Transverse colon (tissue), 4 donors: ENCODE data around the gene LAMC1. TPM values are rescaled to one million over a fixed set of nuclear protein-coding genes. Genes with fewer than 3 reads are reported as not detected.
"Not testable (repeated sequence)": the region's sequence is repeated elsewhere in the genome, so short reads cannot be mapped to it uniquely, and the experiment has no call there.

ENCODE experiments used
- DNase-seq: peaks from one replicate; pipeline ENCODE4 v3.0.0-alpha.2; 2019
- H3K27ac ChIP-seq, 4 donors: fragments of 200-600 bp; sonication (generic); 2 replicates each; pipeline ENCODE4 v1.5.1; 2016 to 2018; ENCODE audit warnings: inconsistent platforms in 4 of 4
- H3K27me3 ChIP-seq: fragments of 200-600 bp; sonication (generic); 2 replicates; pipeline ENCODE4 v1.5.1; 2017; ENCODE audit warnings: inconsistent platforms
- H3K36me3 ChIP-seq, 4 donors: fragments of 200-600 bp; sonication (generic); 2 replicates each; pipeline ENCODE4 v1.5.1; 2017 to 2019; ENCODE audit warnings: inconsistent platforms in 4 of 4
- H3K4me1 ChIP-seq, 4 donors: fragments of 200-600 bp; sonication (generic); 2 replicates each; pipeline ENCODE4 v1.5.1; 2017 to 2020; ENCODE audit warnings: inconsistent platforms in 4 of 4
- H3K4me3 ChIP-seq, 4 donors: fragments of 200-600 bp; sonication (generic); 1 replicate in 1 of 4; 2 replicates in 3 of 4; pipeline versions ENCODE4 v1.5.1 to v1.6.1; 2017 to 2019; ENCODE audit warnings: inconsistent platforms in 4 of 4
- H3K9me3 ChIP-seq, 2 donors: fragments of 200-600 bp; sonication (generic); 2 replicates each; pipeline ENCODE4 v1.5.1; 2017 to 2019; ENCODE audit warnings: inconsistent platforms in 2 of 2
- EP300 ChIP-seq: sonication (generic); formaldehyde crosslinking; IDR thresholded peaks from one replicate; pipeline ENCODE4 v1.6.1; 2017; ENCODE audit warnings: antibody characterized with exemption, low read depth
- POLR2A ChIP-seq: fragments of 450-650 bp; IDR thresholded peaks from one replicate; pipeline ENCODE4 v1.6.1; 2016; ENCODE audit warnings: antibody characterized with exemption, mild to moderate bottlenecking, moderate library complexity
- POLR2AphosphoS5 ChIP-seq, 3 donors: sonication (generic); formaldehyde crosslinking; IDR thresholded peaks; one replicate each; pipeline ENCODE4 v1.6.1; 2016; ENCODE audit warnings: antibody characterized with exemption in 3 of 3
- WGBS, 2 donors: methylation state at CpG; one replicate each; pipeline ENCODE4 v1.1.5; 2018; ENCODE audit warnings: low coverage in 1 of 2; 5-methylcytosine and 5-hydroxymethylcytosine counted together
- in situ Hi-C, 4 donors: fragments of 200-750 bp; cut with MboI; loops; one replicate each; pipeline versions ENCODE4 v1.15.0 to v1.15.1; 2017; ENCODE audit warnings: low sequenced_read_pairs in 3 of 4, low pct_ligation_motif_present in 1 of 4, low pct_unique_long_range_greater_than_20kb in 1 of 4
- intact Hi-C: fragments of 100-400 bp; cut with DNase I; formaldehyde crosslinking; loops from one replicate; pipeline ENCODE4 v1.15.1; 2023; ENCODE audit warnings: low total_unique reads
- total RNA-seq, 4 donors: library from RNA; depleted of rRNA; stranded (reverse); fragments of >200 nt; gene quantifications; one replicate each; pipeline ENCODE4 v1.1.0, GENCODE V29; 2016
- TF ChIP-seq, protein P1 (sequence below), 5 experiments: fragments of 200-600 bp in 3 of 5; fragments of 450-650 bp in 2 of 5; sonication (generic) in 3 of 5; IDR thresholded peaks; 1 replicate in 2 of 5; 2 replicates in 3 of 5; pipeline ENCODE4 v1.5.1; 2016 to 2017; ENCODE audit warnings: antibody characterized with exemption in 5 of 5, inconsistent platforms in 3 of 5, mild to moderate bottlenecking in 2 of 5, moderate library complexity in 1 of 5

LAMC1 gene
- total RNA-seq, 4 donors from 2014 or later: 77.7 to 633 (median 138) TPM

GRCh38 chr1:183063349-183063748 lies 40.1 kb downstream of the LAMC1 start:
- Histone ChIP-seq H3K4me3 (no peak overlapping the region), H3K36me3 (no peaks in the 10 kb centered on the region), H3K27ac (no peak overlapping the region), H3K9me3 (no peaks in the 10 kb centered on the region), H3K27me3 (no peaks in the 10 kb centered on the region), H3K4me1 (peaks cover 6 to 29% (median 18%) of the 10 kb centered on the region in 4 donors)
- intact Hi-C loops: no loop called here
- no peak for DNase-seq
- TF ChIP-seq POLR2AphosphoS5 (IDR thresholded peaks at IDR 0.05): no peak
- no peak for TF ChIP-seq POLR2A
- TF ChIP-seq EP300: no peak
- TF ChIP-seq, protein P1, sequence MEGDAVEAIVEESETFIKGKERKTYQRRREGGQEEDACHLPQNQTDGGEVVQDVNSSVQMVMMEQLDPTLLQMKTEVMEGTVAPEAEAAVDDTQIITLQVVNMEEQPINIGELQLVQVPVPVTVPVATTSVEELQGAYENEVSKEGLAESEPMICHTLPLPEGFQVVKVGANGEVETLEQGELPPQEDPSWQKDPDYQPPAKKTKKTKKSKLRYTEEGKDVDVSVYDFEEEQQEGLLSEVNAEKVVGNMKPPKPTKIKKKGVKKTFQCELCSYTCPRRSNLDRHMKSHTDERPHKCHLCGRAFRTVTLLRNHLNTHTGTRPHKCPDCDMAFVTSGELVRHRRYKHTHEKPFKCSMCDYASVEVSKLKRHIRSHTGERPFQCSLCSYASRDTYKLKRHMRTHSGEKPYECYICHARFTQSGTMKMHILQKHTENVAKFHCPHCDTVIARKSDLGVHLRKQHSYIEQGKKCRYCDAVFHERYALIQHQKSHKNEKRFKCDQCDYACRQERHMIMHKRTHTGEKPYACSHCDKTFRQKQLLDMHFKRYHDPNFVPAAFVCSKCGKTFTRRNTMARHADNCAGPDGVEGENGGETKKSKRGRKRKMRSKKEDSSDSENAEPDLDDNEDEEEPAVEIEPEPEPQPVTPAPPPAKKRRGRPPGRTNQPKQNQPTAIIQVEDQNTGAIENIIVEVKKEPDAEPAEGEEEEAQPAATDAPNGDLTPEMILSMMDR (IDR thresholded peaks at IDR 0.05): no peak
- WGBS, 2 donors: 77 to 83% methylated on average over 1 of the region's 1 CpG
- in situ Hi-C loops: no loop called here

GRCh38 chr1:183065168-183065706 lies 42.0 kb downstream of the LAMC1 start:
- no peak overlapping the region for H3K4me3 ChIP-seq
- intact Hi-C loops: no loop called here
- peaks cover 0 to 23% (median 11%) of the 10 kb centered on the region in 4 donors for H3K4me1 ChIP-seq
- H3K36me3 ChIP-seq: no peaks in the 10 kb centered on the region
- in situ Hi-C loops: no loop called here
- no peak for DNase-seq
- no peaks in the 10 kb centered on the region for H3K9me3 ChIP-seq
- 92 to 93% methylated on average over 6 of the region's 6 CpGs for WGBS, 2 donors
- no peaks in the 10 kb centered on the region for H3K27me3 ChIP-seq
- no peak overlapping the region for H3K27ac ChIP-seq
- TF ChIP-seq POLR2A (no peak), POLR2AphosphoS5 (IDR thresholded peaks at IDR 0.05) (no peak)

GRCh38 chr1:183066432-183066831 lies 43.2 kb downstream of the LAMC1 start:
- 47 to 61% methylated on average over 2 of the region's 2 CpGs for WGBS, 2 donors
- in situ Hi-C loops, H3K4me3 ChIP-seq, DNase-seq, H3K27ac ChIP-seq, intact Hi-C loops, H3K27me3 ChIP-seq, H3K9me3 ChIP-seq, H3K36me3 ChIP-seq: not testable (repeated sequence)
- peaks cover 0 to 23% (median 11%) of the 10 kb centered on the region in 4 donors for H3K4me1 ChIP-seq

DNA sequence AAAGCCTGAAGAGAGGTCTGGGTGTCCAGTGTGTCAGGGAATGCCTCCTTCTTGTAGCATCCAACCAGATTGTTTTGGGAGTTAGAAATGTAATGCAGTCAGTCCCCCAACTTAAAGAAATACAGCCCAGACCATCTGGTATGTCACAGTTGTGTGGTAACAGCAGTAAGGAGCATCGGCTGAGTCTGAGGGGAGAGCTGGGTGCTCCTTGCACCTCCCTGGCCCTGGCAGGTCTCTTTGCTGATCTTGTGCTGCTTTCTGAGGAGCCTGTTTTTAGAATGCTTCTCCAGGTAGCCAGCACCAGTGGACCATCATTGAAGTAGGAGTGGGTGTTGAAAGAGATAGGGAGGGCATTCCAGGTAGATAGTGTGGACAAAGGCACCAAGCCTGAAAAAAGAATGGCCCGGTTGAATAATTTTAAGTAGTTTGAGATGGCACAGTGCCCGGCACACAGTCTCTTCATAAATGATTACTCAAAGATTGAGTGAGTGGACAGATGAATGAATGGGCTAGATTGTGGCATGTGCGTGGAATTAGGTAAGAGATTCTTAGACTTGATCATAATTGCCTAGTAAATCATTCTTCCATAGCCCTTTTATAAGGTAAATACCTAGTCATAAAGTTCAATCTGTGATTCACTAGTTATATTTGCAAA lies 46.5 kb downstream of the LAMC1 start:
- H3K36me3 ChIP-seq: no peaks in the 10 kb centered on the region
- peak overlapping the region in 1 of 4 donors; percentile 18 for H3K27ac ChIP-seq
- no peaks in the 10 kb centered on the region for H3K9me3 ChIP-seq
- H3K4me3 ChIP-seq: no peak overlapping the region
- no peak for DNase-seq
- H3K27me3 ChIP-seq: no peaks in the 10 kb centered on the region
- WGBS, 2 donors: 41 to 54% methylated on average over 3 to 4 of the region's 4 CpGs
- in situ Hi-C loops (no loop called here), intact Hi-C loops (no loop called here)
- TF ChIP-seq POLR2AphosphoS5 (IDR thresholded peaks at IDR 0.05) (no peak), POLR2A (no peak)
- peaks cover 4 to 51% (median 16%) of the 10 kb centered on the region in 4 donors for H3K4me1 ChIP-seq

DNA sequence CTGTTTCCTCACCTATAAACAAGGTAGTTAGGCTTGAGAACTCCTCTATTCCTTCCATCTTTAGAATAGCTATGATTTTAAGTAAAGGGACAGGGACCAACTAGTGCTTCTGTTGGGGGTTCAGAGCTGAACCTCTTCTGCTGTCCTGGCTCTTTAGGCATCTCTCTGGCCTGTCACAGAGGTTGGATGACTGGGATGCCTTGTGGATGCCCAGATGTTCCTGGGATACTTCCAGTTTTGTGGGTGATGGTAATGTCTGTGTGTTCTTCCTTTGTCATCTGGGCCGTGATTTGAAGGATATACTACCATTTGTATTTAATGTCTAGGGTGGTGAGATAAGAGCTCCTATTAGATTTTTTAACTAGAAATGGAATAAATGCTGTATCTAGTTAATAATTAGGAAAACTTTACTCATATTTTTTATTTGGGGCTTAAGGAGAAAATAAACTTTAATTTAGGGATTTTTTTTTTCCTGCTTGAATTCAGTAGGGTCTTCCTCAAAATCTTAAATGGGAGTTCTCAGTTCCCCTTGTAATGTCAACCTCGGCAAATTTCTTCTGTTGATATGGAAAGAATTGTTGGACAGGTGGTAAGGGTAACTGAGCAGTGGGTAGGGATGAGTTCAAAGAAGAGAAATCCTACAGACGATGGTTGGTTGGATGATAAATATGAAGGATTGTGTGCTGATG lies 47.2 kb downstream of the LAMC1 start:
- in situ Hi-C loops: no loop called here
- H3K27ac ChIP-seq: peak overlapping the region; percentile 6 to 28 (median 14)
- 64 to 96% methylated on average over 2 to 3 of the region's 3 CpGs for WGBS, 2 donors

More for the DNA sequence above, 47.2 kb downstream of the LAMC1 start:
- Histone ChIP-seq H3K4me3 (no peak overlapping the region), H3K36me3 (no peaks in the 10 kb centered on the region), H3K9me3 (no peaks in the 10 kb centered on the region), H3K27me3 (no peaks in the 10 kb centered on the region), H3K4me1 (peaks cover 4 to 58% (median 20%) of the 10 kb centered on the region in 4 donors)
- no peak for TF ChIP-seq POLR2AphosphoS5 (IDR thresholded peaks at IDR 0.05)
- TF ChIP-seq POLR2A: no peak
- TF ChIP-seq EP300: no peak
- TF ChIP-seq, protein P1 (IDR thresholded peaks at IDR 0.05): no peak
- DNase-seq: no peak
- intact Hi-C loops: no loop called here
